NCI-H1436 (cell line): ENCODE measurements around the gene ELP1.

Experiments used
- DNase-seq: peaks from one replicate; lab custom pipeline; 2025; lab: John Stamatoyannopoulos, UW

The ELP1 gene

DNA sequence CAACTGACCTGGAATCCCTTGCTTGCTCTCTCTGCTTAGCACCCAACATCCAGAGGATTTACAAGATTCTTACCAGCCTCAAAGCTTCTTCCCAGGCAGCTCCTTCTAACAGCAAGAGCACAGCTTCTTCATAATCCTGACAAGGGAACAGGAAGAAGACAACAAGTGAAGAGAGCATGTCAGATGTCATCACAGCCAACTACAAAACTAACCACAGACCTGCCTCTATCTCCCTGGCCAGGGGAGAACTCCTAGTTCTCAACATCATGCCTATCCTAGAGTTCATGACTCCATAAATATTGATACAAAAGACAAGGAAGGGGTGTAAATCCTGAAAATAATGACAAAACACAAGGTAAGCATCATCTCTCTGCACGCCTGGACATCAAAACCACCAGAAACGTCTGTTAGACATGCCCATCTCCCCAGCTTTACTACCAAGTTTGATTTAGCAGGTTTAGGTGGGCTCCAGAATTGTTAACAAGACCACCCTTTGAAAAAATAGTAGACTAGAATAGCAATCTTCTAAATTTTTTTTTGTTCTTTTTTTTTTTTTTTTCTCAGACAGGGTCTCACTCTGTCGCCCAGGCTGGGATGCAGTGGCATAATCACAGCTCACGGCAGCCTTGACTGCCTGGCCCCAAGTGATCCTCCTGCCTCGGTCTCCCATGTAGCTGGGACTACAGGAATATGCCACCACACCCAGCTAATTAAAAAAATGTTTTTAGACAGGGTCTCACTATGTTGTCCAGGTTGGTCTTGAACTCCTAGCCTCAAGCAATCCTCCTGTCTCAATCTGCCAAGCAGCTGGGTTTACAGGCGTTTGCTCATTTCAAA, 51.7 kb downstream of the ELP1 start:
- DNase-seq = no peak

DNA sequence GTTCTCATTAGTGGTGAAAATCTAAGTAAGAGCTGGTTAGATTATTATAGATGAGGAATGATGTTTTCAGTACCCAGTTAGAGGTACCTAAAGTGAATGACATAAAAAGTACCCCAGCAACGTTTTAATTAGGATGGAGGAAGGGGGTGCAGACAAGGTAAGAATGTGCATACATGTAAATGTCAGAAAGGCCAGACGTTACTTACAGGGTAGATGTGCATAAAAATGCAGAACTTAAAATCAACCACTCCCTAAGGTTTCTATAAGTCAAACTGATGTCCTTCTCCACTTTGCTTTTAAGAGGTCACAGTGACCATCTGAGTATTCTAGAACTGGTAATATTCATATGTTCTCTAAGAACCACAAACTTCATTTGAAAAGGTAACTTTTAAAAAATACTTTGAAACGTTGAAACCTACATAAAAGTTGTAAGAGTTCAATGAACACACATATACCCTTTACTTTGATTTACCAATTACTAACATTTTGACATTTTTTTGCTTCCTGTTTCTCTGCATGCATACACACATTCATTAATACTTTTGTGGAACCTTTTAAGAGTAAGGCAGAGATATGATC, 53.1 kb downstream of the ELP1 start:
- no peak for DNase-seq

DNA sequence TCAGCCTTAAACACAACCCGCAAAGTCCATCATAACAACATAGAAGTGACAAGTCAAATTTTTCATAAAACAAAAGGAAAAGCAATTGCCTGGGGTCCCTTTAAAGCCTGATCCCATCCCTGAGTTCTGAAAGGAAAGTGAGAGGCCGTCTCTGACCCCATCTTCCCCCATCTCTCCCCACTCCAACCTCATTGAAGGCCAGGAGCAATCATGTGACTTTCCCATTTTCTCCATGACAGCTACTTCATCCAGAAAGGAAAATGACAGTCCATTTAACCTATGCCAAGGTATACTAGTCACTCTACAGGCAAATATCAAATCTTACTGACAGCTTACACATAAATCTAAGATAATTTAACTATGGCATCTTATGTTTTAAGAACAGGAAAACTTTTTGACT, 56.4 kb downstream of the ELP1 start:
- no peak for DNase-seq

DNA sequence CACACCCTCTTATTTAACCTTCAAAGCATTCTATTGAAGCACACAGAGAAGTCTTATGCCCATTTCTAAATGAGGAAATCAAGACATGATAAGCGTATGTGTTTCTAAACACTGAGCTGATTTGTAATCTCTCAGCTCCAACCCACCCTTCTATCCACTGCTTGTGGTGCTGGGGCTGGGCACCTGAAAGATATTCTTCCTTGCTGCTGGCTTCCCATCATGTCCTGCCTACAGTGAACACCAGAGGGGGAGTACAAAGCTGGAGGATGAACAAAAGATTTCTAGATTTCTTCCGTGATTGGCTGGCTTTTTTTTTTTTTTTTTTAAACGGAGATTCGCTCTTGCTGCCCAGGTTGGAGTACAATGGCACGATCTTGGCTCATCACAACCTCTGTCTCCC, 57.5 kb downstream of the ELP1 start:
- DNase-seq = no peak

DNA sequence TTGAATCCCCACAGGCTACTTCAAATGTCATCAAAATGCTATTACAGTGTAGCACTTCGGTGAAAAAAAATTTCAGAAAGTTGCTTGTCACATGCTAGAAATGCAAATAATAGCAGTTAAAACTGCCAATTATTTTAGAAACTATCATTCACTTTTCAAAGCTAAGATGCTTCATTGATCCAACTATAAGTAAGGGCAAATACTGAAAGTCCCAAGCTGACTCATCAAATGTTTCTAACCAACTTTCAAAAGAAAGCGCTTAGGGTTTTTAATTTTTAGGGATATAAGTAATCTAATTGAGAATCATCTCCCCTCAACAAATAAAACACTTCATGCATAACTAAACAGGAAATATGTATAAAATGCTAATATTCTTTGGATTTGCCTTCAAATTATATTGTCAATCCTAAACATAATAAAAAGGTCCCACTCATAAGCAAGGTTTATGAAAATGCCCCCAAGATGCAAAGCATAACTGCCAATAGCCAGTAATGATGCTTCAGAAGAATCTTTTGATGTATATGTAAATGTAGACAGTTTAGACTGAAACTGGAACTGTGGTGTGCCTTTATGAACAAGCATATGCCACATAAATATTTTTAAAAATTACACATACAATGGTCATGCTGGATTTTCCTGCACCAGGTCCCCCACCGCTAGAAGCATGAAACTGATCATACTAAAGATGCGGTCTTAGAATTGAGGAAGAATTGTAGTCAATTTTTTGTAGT, 59.7 kb downstream of the ELP1 start:
- no peak for DNase-seq

DNA sequence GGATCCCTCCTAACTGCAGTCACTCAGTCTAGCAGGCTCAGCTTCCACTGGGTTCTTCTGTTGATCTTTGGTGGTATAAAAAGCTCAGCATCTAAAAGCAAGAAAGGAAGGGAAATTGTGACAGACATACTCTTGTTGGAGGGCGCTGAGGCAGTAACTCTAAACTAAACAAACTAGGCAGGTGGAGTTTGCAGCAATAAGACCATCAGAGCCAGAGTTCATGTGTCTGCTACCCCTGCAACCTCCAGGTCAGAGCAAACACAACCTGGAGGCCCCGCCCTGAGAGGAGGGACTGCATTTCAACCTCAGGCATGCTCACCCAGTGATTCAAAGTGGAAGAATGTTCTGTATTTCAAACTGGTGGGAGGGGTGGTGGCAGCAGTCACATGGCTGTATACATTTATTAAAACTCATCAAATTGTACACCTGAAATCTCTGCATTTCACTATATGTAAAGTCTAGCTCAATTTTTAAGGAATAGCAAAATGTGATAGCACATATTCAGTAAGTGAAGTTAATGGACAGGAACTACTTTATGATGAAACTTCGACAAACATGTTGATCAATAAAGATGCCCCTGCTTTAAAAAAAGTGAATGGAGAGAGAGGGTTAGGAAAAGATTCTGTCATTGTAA, 64.7 kb downstream of the ELP1 start:
- no peak for DNase-seq

DNA sequence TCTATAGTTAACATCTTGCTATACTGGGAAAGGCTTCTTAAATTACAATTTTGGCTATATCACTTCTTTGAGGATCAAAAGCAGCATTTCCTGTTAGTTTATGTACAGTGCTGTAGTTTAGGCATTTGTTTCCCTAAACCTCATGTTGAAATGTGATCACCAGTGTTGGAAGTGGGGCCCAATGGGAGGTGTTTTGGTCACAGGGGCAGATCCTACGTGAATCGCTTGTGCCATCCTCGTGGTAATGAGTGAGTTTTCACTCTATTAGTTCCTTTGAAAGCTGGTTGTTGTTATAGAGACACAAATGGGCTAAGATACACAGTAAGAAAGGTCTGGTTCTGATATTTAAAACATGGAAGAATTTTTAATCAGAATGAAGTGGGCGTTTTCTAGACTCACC, 66.1 kb downstream of the ELP1 start:
- DNase-seq = no peak

DNA sequence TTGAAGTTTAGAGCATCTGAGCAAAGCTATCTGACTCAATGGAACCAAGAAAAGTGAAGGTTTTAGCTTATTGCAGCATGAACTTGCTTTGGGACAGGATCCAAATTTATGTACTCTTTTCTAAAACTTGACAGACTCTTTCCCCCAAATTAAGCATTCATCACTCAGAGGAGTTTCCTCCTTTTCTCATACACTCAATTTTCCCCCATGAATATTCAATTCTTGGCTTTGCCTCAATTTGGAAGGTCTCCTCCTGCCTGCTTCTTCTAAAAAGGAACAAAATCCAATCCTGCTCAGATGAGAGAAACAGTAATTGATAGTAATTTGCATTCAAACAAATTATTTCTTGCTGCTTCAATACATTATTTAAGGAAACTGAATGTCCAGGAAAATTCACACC, 66.8 kb downstream of the ELP1 start:
- no peak for DNase-seq

DNA sequence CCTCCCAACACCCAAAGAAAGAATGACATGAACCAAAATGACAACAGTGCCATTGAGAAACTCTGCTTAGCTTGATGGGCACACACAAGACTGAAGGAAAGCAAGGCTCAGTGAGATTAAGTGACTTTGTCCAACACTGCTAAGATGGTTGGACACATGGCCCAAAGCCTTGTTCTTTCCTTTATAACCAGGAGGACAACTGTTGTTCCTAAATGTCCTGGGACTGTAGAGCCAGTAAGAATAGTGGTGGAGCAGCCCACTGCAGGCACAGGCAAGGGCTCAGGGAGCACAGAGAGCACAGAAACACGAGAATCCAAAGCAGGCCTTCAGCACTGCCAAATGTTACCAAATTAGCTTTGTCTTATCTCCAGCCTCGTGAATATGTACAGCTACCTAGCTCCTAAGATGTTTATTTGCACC, 67.9 kb downstream of the ELP1 start:
- no peak for DNase-seq

DNA sequence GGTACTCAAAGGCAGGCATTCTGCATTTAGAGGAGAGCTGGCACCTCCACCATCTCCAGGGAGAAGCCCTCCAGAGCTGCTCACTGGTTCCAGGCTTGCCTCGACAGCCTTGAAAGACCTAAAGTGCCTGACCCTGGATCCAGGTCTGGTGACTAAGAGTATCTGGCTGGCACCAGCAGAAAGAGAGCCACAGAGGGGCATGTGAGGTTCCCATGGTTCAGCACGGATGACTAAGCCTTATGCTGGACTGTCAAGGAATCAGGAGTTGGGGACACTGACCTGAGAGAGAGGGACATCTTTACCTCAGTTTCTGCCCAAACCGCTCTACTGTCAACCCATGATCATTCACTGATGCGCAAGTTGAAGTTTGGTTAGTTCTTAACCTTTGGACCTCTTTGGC, 68.9 kb downstream of the ELP1 start:
- no peak for DNase-seq

DNA sequence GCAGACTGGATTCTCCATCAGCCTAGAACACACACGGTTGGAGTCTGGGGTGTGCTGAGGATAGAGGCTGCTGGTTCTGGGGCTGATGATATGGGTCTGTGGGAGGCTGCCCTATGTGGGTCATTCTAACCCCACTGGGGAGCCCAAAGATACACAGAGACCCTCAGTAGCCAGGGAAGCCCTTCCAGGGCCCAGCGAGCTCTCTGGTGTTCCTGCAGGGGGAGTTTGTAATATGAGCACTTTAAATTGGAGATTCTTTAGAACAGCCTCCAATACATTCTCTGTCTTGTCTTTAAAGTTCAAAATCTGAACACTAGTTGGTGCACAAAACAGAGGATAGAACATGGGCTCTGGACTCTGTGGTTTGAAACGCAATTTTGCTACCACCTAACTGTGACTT, 69.5 kb downstream of the ELP1 start:
- DNase-seq = no peak

DNA sequence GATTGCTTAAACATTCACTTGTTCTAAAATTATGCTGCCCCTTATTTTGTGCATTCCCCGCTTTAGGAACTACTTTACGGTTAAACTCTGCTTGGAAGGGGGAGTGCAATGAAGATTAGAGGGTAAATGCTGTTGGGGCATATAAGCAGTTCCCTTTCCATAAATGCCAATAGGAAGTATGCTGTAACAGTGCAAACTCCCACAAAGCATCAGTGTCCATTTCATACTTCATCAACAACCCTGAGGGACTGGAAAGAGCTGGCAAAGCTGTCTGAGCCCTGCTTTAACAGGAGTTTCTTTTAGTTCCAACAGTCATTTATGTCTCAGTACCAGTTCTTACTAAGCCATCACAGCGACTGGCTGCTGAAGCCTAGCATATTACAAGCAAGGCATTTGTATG, 70.0 kb downstream of the ELP1 start:
- no peak for DNase-seq

DNA sequence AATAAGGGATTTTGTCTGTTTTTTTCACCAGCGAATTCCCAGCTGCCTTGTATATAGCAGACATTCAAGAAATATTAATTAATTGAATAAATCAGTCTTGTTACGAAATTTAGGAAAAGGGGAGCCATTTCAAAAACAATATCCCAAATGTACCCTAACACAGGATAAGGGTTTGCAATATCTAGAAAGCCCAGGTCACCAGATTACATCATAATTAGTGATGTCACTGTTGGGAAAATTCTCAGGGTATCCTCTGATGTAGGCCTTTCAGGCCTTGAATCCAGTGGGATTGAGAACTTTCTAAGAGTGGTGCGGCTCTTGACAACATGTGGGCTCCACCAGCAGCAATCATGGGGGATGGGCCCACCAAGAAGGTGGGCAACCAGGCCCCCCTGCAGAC, 71.9 kb downstream of the ELP1 start, which contains the start of gene ACTL7A:
TSS of gene ACTL7A (plus strand) at position 270 of the 400 bp plus-strand sequence. CDS start at position 327, 57 bp downstream.
- DNase-seq = no peak

DNA sequence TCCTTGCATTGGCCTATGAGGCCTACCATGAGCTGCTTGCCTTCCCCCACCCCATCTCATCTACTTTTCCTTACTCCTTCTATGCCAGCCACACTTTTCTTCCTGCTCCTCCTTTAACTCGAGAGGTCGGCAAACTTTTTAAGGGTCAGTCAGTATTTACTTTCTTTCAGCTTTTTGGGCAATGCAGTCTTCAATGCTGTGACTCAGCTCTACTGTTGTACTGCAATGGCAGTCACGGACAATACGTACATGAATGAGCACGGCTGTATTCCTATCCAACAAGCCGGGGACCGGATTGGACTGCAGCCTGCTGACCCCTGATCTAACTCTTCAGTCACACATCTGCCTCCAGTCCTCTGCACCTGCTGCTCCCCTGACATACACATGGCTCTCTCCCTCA, 72.5 kb downstream of the ELP1 start:
- no peak for DNase-seq

DNA sequence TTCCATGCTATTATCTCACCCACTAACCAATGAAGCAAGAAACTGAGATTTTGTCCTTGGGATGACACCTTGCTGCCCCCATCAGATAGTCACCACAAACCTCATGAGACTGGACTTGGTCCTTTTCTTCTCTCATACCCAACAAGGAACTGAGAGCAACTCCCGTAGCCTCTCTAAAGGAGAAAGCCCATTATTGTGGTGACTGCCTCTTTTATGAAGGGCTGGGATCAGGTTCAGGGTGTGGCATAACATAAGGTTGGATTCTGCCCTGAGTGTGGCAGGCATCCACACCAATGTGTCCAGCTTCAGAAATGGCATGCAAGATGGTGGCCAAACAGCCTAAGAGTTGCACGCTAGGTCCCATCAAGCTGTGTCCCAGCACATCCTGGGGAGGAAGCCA, 73.2 kb downstream of the ELP1 start:
- no peak for DNase-seq

DNA sequence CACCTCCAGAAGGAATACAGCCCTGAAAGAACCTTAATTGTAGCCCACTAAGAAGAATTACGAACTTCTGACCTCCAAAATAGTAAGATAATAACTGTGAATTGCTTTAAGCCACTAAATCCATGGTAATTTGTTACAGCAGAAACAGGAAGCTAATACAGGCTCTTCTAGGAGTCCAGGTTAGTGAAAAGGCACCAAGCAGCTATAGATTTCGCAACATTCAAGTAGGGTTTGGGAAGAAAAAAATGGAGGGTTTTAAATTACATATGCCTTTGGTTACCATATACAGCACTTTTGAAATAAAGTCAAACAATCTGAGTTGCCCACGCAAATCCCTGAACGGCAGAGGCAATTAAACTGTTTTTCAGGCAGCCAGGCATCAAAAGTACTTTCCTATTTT, 73.6 kb downstream of the ELP1 start:
- DNase-seq = no peak

DNA sequence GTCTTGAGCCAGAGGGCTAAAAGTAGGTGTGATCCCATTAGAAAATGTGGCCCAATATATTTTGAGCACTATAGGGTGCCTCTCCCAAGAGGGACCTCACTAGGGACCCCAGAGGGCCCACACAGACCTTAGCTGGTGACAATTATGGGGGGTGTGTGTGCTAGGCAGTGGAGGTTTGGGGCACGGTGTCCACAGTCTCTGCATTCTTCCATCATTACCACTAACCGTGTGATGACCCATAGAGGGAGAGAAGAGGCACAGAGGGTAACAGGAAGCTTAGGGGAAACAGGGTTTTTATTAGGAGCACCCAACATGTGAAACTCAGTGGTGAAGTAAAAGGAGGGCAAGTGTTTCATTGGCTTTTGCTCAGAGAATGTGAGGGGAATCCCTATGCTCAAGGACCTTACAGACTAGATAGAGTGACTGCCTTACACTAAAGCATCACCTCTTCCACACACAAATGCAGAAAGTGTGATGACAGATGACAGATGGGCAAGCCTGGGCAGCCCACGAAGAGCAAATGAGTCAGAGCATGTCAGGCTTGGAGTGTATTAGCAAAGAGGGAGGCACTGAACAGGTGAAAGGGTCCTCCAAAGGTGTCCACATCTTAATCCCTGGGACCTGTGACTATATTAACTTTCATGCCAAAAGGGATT, 74.3 kb downstream of the ELP1 start:
- DNase-seq = no peak

DNA sequence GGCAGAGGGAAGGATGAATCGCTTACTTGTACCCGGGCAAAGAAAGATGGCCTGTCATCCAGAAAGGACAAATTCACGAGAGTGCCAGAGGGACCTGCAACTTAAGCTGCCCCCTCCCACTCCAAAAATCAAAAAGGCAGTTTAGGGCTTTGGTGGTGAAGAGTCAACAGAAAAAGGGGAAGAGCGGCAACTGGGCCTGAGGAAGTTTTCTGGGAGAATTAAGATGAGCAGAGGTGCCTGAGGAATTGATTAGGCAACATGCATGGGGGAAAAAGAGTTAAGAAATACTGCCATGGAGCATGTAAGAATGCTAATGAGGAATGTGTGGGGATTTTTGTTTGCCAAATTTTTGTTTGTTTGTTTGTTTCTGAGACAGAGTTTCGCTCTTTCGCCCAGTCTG, 76.4 kb downstream of the ELP1 start:
- no peak for DNase-seq

DNA sequence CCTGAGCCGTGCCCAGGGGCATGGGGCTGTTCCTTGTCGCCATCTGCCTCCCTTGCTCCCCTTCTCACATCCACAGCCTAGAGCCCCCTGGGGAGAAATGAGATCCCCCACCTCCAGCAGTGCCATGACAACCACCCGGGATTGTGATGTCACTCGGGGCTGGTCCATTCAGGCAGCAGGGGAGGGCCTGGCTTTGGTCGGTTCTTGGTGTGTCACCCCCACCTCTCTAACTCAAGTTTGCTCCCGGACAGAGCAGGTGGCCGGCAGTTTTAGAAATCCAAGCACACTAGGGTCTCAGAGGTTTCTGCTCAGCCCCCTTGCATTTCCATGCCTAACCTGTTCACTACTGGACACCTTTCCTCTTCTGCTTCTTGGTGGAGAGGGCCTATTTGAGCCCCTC, 78.0 kb downstream of the ELP1 start, which contains the start of gene ACTL7B:
TSS of gene ACTL7B (minus strand) at position 99 of the 400 bp plus-strand sequence. CDS start at position 43, 56 bp downstream.
- DNase-seq = no peak

DNA sequence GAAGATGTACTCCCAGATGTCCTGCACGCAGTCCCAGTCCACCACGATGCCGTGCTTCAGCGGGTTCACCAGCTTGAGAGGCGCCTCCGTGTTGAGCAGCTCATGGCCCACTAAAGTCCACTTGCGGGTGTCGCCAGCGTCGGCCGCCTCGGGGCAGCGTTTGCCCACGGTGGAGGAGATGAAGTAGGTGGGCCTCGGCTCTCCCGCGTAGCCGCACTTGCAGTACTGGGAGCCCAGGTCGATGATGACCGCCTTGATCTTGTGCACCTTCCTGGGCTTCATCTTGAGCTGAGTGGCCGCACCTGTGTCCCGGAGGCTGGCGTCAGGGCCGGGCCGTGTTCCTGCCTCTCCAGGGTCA, 78.4 kb downstream of the ELP1 start:
- no peak for DNase-seq

DNA sequence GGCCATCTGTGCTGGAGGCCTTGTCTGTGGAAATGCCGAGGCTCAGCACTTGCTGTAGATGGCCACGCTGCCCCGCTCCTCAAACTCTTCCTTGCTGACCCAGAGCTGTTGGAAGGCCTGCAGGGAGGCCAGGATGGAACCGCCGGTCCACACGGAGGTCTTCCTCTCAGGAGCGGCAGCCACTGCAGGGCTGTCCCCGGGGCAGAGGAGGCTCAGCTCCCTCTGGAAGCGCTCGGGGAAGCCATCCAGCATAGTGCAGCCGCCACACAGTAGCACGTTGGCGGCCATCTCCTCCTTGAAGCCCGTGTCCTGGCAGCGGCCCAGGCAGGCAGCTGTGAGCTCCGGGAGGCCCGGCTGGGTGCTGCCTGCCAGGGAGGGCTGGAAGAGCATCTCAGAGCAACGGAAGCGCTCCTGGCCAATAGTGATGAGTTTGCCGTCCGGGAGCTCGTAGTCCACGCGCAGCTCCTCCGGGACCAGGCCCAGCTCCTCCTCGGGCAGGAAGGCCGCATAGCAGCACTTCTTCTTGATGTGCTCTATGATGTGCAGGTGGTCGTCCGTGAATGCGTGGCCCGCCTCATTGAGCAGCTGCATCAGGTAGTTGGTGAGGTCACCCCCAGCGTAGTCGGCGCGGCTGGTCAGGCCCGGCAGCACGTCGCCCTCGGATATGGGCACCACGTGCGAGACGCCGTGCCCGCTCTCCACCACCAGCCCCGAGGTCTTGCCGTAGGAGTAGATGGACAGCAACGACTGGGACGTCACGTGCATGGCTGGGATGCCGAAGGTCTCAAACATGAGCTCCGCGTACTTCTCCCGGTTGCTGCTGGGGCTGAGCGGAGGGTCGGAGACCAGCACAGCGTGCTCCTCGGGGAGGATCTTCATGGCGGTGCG, 79.0 kb downstream of the ELP1 start:
- no peak for DNase-seq
